Loucy (cell line): ENCODE results near the gene CHRNA3.

Experiments
- EZH2phosphoT487 ChIP-seq: fragments of 200-600 bp; IDR thresholded peaks from 2 replicates; pipeline ENCODE4 v1.6.1; 2018; ENCODE audit warnings: antibody characterized with exemption, mild to moderate bottlenecking, moderate library complexity, borderline replicate concordance
- TF ChIP-seq, protein P1 (sequence below): fragments of 200-600 bp; sonication (generic); conservative IDR thresholded peaks from 2 replicates; pipeline ENCODE4 v1.5.1; 2014; ENCODE audit warnings: mild to moderate bottlenecking, antibody characterized with exemption, low read length

DNA sequence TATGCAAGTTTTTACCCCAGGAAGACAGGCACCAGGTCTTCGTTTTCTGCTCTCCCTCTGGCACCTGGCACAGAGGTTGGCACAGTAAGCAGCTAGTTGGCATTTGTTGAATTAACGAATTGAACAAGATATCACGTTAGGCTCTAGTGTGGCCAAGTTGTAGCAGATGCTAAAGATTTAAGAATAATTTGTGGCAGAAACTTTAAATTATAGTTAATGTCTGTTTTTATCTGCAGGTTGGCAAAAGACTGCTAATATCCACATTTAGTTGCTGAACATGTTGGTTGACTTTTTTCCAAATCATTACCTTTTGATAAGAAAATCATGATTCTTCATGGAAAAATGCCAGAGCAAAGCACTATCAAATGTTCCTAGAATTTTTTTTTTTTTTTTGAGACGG lies 47.4 kb downstream of the CHRNA3 start:
- TF ChIP-seq, protein P1, sequence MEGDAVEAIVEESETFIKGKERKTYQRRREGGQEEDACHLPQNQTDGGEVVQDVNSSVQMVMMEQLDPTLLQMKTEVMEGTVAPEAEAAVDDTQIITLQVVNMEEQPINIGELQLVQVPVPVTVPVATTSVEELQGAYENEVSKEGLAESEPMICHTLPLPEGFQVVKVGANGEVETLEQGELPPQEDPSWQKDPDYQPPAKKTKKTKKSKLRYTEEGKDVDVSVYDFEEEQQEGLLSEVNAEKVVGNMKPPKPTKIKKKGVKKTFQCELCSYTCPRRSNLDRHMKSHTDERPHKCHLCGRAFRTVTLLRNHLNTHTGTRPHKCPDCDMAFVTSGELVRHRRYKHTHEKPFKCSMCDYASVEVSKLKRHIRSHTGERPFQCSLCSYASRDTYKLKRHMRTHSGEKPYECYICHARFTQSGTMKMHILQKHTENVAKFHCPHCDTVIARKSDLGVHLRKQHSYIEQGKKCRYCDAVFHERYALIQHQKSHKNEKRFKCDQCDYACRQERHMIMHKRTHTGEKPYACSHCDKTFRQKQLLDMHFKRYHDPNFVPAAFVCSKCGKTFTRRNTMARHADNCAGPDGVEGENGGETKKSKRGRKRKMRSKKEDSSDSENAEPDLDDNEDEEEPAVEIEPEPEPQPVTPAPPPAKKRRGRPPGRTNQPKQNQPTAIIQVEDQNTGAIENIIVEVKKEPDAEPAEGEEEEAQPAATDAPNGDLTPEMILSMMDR, result no peak
- no peak for TF ChIP-seq EZH2phosphoT487
